ENCODE results near the gene SF3A1. TPM values are rescaled to one million over a fixed set of nuclear protein-coding genes. Genes with fewer than 3 reads are reported as not detected.

SF3A1 gene
- total and polyA plus RNA-seq, 4 donors: 19.6 to 41.6 (median 23.9) TPM

DNA sequence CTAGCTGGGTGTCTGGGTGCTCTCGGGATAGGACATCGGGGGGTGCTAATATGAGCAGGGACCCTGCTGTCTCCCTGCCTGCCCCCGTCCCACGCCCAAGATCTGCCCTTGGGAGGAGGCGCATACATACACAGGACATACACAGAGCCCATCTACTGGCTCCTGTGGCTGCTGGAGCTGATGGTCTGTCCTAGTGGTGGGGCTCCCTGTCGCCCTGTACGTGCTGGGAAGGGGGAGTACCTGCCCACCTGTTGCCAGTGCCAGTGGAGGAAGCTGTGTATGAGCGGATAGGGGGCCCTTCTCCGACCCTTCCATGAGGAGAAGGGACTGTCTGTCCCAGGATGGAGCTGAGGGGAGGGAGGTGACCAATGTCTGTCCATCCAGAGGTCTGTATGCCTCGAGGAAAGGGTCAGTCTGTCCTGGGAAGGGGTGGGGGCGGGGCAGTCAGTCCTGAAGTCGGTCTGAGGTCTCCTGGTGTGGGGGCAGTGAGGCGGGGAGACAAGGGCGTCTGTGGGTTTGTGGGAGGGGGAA lies 30.9 kb downstream of the SF3A1 start (continued):
- TF ChIP-seq FOXA1 (IDR thresholded peaks at IDR 0.05): no peak
- TF ChIP-seq RXRA (IDR thresholded peaks at IDR 0.05): no peak

- no peak for DNase-seq (ENCODE audit: low spot score)
- H3K9me3 ChIP-seq (ENCODE audit: control insufficient read depth in 4 of 4, low read length in 3 of 4): no peaks in the 10 kb centered on the region
- no peaks in the 10 kb centered on the region for H3K27me3 ChIP-seq (ENCODE audit: control insufficient read depth in 4 of 4, insufficient read depth in 4 of 4, low read length in 3 of 4)
- H3K9ac ChIP-seq (ENCODE audit: low read depth in 1 of 2, low read length in 2 of 2): no peak overlapping the region
- TF ChIP-seq TAF1 (conservative IDR thresholded peaks at IDR 0.05): no peak
- peaks cover 4 to 46% (median 33%) of the 10 kb centered on the region in 4 donors for H3K4me1 ChIP-seq (ENCODE audit: control insufficient read depth in 4 of 4, insufficient read depth in 4 of 4, low read length in 3 of 4)
- peak overlapping the region in 2 of 3 donors; percentile 80 to 91 for H3K4me3 ChIP-seq (ENCODE audit: low read depth in 1 of 3, low read length in 3 of 3)
- whole genome bisulfite sequencing: 67% methylated on average over 5 of the region's 5 CpGs
- peak overlapping the region; percentile 3 to 28 for H3K27ac ChIP-seq (ENCODE audit: low read depth in 1 of 2, low read length in 2 of 2)
- no peaks in the 10 kb centered on the region for H3K36me3 ChIP-seq (ENCODE audit: control insufficient read depth in 4 of 4, insufficient read depth in 3 of 4, low read depth in 1 of 4, low read length in 3 of 4)
Observed at GRCh38 chr22:30325065-30325720, 31.5 kb downstream of the SF3A1 start.

DNA sequence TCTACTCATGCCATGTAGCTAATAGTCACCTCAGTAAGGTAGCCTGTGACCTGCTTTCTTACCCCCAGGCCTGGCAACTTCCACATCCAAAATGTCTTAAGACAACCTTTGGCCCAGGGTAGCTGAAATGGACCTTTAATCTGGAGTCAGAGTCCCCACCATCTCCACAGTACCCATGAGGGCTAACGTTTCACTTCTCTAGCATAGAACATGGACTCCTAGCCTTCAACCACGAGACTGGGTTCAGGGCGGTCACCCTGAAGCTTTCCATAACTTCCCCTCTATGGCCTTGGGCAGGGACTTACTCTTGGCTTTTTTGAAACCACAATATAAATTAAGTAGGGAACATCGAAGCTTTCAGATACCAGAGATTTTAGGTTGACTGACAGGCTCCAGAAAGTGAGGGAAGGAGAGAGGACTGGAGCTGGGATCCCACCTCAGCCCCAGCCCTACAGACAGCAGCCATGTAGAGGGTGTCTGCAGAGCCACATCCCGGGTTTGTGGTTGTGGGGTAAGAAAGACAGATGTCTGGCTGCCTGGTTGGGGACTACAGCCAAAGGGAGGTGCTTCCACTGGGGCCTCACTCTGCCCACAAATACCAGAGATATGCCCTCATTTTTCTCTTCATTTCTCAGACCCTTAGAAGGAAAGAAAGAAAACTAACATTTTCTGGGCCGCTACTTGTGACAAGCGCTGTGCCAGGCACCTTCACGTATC lies 32.5 kb downstream of the SF3A1 start:
- Histone ChIP-seq H3K36me3 (ENCODE audit: control insufficient read depth in 4 of 4, insufficient read depth in 3 of 4, low read depth in 1 of 4, low read length in 3 of 4) (peaks cover 0 to under 1% (median 0%) of the 10 kb centered on the region in 4 donors), H3K27ac (ENCODE audit: low read depth in 1 of 2, low read length in 2 of 2) (peak overlapping the region in 1 of 2 donors; percentile 25), H3K4me1 (ENCODE audit: control insufficient read depth in 4 of 4, insufficient read depth in 4 of 4, low read length in 3 of 4) (peaks cover 7 to 54% (median 39%) of the 10 kb centered on the region in 4 donors), H3K4me3 (ENCODE audit: low read depth in 1 of 3, low read length in 3 of 3) (peak overlapping the region in 1 of 3 donors; percentile 6), H3K27me3 (ENCODE audit: control insufficient read depth in 4 of 4, insufficient read depth in 4 of 4, low read length in 3 of 4) (no peaks in the 10 kb centered on the region), H3K9me3 (ENCODE audit: control insufficient read depth in 4 of 4, low read length in 3 of 4) (no peaks in the 10 kb centered on the region), H3K9ac (ENCODE audit: low read depth in 1 of 2, low read length in 2 of 2) (no peak overlapping the region)
- TF ChIP-seq TAF1 (conservative IDR thresholded peaks at IDR 0.05) (no peak), HNF4G (IDR thresholded peaks at IDR 0.05) (no peak), RXRA (IDR thresholded peaks at IDR 0.05) (peak in 1 of 2 donors; percentile 45), YY1 (IDR thresholded peaks at IDR 0.05) (peak; percentile 56), RAD21 (IDR thresholded peaks at IDR 0.05) (no peak), JUND (IDR thresholded peaks at IDR 0.05) (no peak), SP1 (IDR thresholded peaks at IDR 0.05) (peak; percentile 20), NR2F2 (IDR thresholded peaks at IDR 0.05) (no peak), FOXA1 (IDR thresholded peaks at IDR 0.05) (no peak), ATF3 (IDR thresholded peaks at IDR 0.05) (no peak), FOXA2 (IDR thresholded peaks at IDR 0.05) (no peak), HNF4A (conservative IDR thresholded peaks at IDR 0.05) (peak; percentile 78 to 82), GABPA (IDR thresholded peaks at IDR 0.05 in 1 of 2, conservative IDR thresholded peaks at IDR 0.05 in 1 of 2) (no peak), ZBTB33 (IDR thresholded peaks at IDR 0.05) (no peak), CTCF (IDR thresholded peaks at IDR 0.05; ENCODE audit: low read depth, low read length, missing input control) (no peak), EGR1 (IDR thresholded peaks at IDR 0.05; ENCODE audit: low read depth in 2 of 2) (no peak)
- TF ChIP-seq, protein P1, sequence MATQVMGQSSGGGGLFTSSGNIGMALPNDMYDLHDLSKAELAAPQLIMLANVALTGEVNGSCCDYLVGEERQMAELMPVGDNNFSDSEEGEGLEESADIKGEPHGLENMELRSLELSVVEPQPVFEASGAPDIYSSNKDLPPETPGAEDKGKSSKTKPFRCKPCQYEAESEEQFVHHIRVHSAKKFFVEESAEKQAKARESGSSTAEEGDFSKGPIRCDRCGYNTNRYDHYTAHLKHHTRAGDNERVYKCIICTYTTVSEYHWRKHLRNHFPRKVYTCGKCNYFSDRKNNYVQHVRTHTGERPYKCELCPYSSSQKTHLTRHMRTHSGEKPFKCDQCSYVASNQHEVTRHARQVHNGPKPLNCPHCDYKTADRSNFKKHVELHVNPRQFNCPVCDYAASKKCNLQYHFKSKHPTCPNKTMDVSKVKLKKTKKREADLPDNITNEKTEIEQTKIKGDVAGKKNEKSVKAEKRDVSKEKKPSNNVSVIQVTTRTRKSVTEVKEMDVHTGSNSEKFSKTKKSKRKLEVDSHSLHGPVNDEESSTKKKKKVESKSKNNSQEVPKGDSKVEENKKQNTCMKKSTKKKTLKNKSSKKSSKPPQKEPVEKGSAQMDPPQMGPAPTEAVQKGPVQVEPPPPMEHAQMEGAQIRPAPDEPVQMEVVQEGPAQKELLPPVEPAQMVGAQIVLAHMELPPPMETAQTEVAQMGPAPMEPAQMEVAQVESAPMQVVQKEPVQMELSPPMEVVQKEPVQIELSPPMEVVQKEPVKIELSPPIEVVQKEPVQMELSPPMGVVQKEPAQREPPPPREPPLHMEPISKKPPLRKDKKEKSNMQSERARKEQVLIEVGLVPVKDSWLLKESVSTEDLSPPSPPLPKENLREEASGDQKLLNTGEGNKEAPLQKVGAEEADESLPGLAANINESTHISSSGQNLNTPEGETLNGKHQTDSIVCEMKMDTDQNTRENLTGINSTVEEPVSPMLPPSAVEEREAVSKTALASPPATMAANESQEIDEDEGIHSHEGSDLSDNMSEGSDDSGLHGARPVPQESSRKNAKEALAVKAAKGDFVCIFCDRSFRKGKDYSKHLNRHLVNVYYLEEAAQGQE (IDR thresholded peaks at IDR 0.05): no peak
- TF ChIP-seq, protein P2, sequence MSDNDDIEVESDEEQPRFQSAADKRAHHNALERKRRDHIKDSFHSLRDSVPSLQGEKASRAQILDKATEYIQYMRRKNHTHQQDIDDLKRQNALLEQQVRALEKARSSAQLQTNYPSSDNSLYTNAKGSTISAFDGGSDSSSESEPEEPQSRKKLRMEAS (IDR thresholded peaks at IDR 0.05): no peak
- no peak for DNase-seq (ENCODE audit: low spot score)
- 52% methylated on average over 8 of the region's 8 CpGs for WGBS

All from liver (tissue), 9 donors.